PFSK-1 (cell line): ENCODE data around the gene EAF2.

ENCODE experiments used
- FOXP2 ChIP-seq: optimal IDR thresholded peaks from 2 replicates; pipeline ENCODE3; 2011; ENCODE audit warnings: borderline replicate concordance, control low read depth, inconsistent platforms; ENCODE audit not compliant: insufficient read depth; ENCODE audit errors: extremely low read length, extremely low read depth
- POLR2AphosphoS5 ChIP-seq: IDR thresholded peaks from 2 replicates; pipeline ENCODE4 v1.6.1; 2012; ENCODE audit warnings: low read depth, mild to moderate bottlenecking, control low read depth, low read length, moderate library complexity
- REST ChIP-seq, 2 experiments: IDR thresholded peaks; 2 replicates each; pipeline versions ENCODE4 v1.6.1 to v1.8.0; 2011 to 2012; ENCODE audit warnings: low read depth in 2 of 2, low read length in 2 of 2, control low read depth in 1 of 2, inconsistent platforms in 1 of 2, mild to moderate bottlenecking in 1 of 2, moderate library complexity in 1 of 2; ENCODE audit not compliant: insufficient read depth in 1 of 2

GRCh38 chr3:121913305-121913990, 78.4 kb downstream of the EAF2 start:
- TF ChIP-seq POLR2AphosphoS5, result no peak
- no peak for TF ChIP-seq REST (IDR thresholded peaks at IDR 0.05; ENCODE audit: insufficient read depth in 1 of 2, low read depth in 2 of 2, low read length in 2 of 2)
- TF ChIP-seq FOXP2, result no peak
